GM21723 (cell line): Measurements from ENCODE around the gene MCEE.
A peak's percentile ranks its signal among the peaks of the same experiment; 100 is the strongest.
"Not testable (repeated sequence)": the region's sequence is repeated elsewhere in the genome, so short reads cannot be mapped to it uniquely, and the experiment has no call there.

ENCODE experiments used
- ATAC-seq: cut with Tn5 transposase; IDR thresholded peaks from one replicate; pipeline ENCODE4 v1.9.1; 2021; ENCODE audit warnings: mild to moderate bottlenecking, moderate library complexity; ENCODE audit not compliant: unreplicated experiment

Gene MCEE

DNA sequence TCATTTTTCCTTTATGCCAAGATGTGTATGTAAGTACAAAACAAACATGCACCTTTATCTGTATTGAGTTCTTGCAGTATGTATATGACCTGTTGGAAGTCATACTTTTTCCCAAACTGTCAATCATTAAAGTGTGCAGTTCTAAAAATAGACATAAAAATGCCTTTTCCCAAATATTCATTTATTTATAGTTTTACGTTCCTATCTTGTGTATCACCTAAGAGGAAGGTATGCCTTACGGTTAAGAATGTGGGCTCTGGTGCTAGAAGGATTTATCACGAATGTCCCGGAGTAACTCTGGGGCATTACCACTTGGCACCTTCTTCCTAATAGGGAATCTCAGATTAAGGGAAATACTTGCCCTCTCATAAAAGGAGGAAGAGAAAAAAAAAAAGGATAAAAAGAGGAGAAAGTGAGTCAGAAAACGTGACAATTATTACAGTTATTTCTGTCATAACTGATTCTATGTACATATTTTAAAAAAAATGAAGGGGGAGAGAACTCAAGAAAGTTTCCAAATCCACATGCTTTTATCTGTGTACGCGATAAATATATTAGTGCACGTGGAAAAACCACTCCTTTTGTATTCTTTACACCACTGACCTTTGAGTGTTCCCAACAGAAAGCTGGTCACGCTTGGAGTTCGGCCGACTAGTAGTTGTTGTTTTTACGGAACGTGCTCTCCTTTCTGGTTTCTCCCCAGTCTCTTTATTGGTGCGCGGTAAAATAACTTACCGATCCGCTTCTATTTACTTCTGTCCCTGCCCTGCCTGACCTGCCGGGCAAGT, 721 bp downstream of the MCEE start:
- ATAC-seq = no peak

DNA sequence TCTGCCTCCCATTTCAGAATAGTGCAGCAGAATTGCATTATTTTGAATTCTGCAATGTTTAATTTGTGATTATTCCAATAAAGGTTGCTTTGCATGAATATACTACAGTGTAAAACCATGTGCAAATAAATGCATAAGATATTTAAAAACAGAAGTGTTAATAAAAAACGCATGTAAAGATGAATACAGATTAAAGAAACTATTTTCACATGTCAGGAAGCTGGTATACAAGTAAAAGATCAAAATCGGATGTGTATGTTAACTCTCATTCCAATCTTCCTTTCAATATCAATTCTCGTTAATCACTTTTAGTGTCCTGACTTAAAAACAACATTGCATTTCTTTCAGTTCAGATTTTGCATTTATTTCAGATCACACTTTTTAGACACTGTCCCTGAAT, 3.1 kb downstream of the MCEE start:
- ATAC-seq = no peak

DNA sequence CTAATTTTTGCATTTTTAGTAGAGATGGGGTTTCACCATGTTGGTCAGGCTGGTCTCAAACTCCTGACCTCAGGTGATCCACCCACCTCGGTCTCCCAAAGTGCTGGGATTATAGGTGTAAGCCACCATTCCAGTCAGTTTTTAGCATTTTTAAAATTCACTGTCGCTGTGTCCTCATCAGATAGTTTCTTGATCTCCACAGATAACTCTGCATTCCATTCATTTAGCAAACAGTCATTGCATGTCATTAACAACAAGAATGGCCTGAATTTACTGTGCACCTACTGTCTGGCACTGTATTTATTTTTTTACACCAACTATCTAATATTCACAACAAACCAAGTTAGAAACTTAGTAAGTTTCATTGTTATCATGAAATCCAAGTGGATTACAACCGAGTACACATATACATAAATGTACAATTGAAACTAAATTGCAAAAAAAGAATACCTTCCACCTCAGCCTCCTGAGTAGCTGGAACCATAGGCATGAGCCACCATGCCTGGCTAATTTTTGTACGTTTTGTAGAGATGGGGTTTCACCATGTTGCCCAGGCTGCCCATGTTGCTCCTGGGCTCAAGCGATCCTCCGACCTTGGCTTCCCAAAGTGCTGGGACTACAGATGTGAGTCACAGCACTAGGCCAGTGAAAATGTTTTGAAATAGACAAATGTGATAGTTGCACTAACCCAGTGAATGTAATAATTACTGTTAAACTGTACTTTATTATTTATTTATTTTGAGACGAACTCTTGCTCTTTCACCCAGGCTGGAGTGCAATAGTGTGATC, 4.3 kb downstream of the MCEE start:
- no peak for ATAC-seq

DNA sequence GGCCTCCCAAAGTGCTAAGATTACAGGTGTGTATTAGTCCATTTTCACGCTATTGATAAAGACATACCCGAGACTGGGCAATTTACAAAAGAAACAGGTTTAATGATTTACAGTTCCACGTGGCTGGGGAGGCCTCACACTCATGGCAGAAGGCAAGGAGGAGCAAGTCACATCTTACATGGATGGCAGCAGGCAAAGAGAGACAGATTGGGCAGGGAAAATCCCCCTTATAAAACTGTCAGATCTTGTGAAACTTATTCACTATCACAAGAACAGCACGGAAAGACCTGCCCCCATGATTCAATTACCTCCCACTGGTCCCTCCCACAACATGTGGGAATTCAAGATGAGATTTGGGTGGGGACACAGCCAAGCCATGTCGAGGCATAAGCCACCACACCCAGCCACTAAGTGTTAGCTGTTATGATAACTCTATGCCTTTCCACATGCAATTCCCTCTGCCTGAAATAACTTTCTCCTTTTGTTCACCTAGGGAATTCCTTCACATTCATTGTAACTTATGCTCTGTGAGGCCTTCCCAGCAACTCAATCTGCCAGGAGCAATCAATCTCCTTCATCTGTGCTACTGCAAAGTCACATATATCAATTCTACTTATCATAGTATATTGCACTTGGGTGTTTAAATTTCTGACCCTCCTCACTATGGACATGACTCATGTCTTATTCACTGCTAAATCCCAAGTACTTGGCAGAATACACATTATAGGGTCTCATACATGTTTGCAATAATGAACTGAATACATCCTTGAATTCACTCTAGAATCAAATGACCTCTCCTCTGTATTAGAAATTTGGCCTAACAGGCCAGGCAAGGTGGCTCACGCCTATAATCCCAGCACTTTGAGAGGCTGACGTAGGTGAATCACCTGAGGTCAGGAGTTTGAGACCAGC, 7.4 kb downstream of the MCEE start:
- ATAC-seq = no peak

DNA sequence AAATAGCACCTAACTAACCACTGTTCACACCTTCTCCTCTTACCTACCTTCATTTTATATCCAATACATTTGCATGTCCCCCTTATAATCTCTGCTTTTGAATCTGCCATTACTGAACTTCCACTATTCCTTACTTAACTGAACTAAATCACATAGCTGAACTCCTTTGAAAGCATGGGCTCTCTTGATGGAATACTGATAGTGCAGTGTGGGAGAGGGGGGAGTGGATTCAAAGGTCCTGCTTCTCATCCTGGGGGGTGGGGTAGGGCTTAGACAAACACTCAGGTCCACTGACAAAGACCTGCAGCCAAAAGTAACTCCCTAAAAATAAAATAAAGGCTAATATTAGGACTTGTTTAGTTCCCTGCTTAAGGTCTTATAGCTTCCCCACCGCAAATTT, 8.6 kb downstream of the MCEE start:
- no peak for ATAC-seq

DNA sequence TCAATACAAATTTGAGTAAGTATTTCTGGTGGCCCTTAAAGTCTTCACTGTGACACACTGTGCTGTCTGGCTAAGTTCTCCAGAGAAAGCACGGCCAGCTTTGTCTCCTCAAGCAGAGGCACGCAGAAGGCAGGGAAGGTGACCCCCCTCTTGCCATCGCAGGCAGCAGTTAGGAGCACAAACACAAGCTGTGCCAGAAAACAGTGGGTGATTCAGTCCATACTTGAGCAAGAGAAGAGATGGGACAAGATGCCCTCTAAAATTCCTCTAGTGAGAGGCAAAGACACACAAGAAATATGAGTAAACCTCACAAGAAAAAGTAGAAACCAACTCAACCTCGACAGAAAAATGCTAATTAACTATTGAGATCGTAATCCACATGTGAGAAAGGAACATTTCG, 9.8 kb downstream of the MCEE start:
- no peak for ATAC-seq

DNA sequence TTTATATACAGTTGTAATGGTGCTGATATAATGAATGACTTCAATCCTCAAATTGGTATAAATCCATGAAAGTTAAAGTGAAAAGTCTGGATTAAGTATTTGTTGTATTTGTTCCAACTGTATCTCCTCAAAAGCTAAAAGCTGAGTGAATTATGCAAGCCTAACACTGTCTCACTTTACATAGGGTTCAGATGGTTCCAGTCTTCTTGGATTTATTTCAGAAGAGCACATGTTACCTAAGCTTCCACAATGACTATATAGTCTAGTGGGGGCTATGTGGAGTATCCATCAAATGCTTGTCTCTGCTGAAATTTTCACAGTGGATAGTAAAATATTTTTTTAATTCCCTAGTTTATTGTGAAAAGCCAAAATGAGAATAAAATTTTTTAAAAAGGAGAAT, 13.0 kb downstream of the MCEE start:
- ATAC-seq = no peak

DNA sequence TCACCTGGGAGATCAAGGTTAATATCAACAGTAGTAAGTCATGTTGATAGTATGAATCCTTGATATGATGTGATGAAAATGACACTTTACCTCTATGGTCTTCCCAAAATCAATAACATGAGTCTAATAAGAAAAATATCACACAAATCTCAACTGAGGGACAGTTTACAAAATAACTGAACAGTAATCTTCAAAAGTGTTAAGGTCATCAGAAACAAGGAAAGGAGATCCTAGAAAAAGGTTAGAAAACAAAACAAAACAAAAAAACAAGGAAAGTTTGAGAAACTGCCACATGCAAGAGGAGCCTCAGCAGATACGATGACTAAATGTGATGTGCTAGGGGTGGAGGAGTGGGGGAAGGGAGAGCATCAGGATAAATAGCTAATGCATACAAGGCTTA, 16.2 kb downstream of the MCEE start:
- no peak for ATAC-seq

DNA sequence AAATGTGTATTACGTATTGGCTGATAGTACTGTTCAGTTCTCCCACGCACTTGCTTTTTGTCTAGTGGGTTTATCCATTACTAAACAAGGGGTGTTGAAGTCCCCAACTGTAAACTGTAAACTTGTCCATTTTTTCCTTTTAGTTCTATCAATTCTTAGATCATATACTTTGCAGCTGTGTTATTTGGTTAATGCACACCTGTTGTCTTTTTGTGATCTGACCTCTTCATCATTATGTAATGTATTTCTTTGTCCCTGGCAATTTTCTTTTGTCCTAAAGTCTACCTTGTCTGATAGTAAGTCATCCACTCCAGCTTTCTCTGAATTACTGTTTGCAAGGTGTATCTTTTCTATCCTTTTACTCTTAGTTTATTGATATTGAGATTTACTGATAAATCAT, 21.9 kb downstream of the MCEE start:
- ATAC-seq = no peak

DNA sequence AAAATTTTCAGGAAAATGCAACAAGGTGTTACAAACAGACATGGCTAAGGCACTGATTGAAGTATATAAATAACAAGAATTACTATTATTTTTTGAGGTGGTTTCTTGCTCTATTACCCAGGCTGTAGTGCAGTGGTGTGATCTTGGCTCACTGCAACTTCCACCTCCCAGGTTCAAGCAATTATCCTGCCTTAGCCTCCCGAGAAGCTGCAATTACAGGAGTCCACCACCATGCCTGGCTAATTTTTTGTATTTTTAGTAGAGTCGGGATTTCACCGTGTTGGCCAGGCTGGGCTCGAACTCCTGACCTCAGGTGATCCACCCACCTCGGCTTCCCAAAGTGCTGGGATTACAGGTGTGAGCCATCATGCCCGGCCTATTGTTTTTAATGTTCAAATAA, 23.6 kb downstream of the MCEE start:
- ATAC-seq = not testable (repeated sequence)

DNA sequence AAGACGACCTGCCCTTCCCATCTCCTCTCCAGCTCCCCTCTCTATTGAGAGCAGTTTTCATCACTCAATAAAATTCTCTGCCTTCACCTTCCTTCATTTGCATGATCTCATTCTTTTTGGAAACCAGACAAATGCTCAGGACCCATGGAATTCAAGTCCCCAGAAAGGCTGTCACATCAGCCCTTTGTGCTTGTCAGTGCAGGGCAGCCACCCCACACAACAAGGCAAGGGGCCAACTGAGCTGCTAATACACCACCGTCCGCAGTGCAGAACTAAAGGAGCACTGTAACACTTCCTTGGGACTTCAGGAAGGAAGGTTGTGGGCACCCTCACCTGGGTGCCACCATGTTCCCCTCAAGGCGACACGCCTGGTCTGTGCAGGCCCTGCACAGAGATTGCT, 26.2 kb downstream of the MCEE start:
- ATAC-seq = no peak

DNA sequence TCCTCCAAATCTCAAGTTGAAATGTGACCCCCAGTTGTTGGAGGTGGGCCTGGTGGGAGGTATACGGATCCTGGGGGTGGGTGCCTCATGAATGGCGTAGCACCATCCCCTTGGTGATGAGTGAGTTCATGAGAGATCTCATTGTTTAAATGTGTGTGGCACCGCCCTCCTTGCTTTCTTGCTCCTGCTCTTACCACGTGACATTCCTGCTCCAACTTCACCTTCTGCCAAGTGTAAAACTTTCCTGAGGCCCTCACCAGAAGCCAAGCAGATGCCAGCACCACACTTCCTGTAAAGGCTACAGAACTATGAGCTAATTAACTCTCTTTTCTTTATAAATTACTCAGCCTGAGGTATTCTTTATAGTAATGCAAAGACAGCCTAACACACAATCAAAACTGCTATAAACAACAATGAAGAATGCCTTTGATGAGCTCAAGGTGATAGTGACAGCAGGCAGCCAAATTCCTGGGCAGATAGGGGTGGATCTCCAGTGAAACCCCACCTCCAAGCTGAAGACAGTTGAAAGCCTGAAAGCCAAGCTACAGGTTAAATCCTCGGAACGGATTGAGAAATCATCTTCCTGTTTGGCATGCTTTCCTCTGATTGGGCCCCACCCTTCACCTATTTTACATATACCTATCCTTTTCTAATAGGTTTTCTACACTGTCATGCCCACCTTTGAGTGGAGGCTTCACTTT, 26.9 kb downstream of the MCEE start:
- no peak for ATAC-seq

DNA sequence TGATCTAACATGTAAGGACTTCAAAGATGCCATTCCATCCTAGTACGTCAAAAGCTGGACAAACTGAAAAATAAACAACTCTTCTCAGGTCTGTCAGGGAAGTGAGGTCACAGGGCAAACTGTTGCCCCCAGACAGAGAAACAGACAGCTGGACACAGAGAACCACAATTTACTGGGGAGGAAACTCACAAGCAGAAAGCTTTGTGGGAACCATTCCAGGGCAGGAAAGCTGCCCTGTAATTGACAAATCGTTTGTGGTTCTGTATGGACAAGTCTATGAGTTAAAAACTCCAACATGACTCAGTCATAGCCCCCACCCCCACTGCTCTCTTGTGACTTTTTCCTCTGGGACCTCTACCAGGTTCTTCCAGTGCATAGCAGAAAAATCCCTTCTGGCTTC, 28.4 kb downstream of the MCEE start:
- no peak for ATAC-seq

DNA sequence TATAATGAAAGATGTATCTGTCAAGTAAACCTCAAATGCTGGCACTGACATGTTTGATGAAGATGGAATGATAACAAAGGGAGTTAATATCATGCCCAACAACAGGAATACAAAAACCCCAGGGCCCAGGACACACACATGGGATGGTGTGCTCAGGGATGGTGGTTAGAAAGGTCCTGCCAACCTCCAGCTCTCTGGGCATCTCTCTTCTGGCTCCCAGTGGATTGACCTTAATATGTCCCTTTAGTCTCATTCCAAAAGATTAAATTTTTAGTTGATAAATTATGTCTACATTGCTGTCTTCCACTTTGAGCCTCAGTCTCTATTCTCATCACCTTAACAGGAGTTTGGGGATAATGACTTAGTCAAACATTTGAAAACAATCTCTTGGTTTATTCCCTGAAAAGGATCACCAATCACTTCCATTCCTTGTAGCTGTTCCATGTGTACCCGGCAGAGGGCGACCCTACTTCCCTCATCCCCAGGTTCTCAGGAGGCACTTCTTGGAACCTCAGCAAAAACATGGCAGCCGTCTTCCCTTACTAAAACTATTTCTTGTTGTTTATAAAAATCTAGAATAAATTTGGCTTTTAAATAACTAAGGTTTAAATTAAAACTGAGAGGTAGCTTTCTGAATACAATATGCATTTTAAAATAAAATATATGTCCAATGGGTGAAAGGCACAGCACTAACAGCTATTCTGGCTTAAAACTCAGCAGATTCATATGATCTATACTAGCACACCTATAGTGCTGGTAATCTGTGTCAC, 29.6 kb downstream of the MCEE start:
- peak; percentile 61 for ATAC-seq

DNA sequence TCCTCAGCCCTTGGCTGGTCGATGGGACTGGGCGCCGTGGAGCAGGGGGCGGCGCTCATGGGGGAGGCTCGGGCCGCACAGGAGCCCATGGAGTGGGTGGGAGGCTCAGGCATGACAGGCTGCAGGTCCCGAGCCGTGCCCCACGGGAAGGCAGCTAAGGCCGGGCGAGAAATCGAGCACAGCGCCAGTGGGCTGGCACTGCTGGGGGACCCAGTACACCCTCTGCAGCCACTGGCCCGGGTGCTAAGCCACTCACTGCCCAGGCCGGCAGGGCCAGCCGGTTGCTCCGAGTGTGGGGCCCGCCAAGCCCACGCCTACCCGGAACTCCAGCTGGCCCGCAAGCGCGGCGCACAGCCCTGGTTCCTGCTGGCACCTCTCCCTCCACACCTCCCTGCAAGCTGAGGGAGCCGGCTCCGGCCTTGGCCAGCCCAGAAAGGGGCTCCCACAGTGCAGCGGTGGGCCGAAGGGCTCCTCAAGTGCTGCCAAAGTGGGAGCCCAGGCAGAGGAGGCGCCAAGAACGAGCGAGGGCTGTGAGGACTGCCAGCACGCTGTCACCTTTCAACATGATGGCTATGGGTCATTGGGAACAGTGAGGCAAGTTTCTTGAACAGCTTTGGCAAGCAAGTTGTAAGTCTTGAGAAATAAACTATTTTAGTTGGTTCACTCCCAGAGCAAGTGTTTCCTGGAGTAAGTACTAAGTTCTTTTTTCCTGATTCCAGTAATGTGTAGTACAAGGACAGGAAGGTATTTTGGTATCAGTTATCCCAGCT, 37.4 kb downstream of the MCEE start:
- not testable (repeated sequence) for ATAC-seq

DNA sequence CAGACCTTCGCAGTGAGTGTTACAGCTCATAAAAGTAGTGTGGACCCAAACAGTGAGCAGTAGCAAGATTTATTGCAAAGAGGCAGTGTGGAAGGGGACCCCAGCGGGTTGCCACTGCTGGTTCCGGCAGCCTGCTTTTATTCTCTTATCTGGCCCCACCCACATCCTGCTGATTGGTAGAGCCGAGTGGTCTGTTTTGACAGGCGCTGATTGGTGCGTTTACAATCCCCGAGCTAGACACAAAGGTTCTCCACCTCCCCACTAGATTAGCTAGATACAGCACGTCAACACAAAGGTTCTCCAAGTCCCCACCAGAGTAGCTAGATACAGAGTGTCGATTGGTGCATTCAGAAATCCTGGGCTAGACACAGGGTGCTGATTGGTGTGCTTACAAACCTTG, 38.2 kb downstream of the MCEE start:
- ATAC-seq = not testable (repeated sequence)

DNA sequence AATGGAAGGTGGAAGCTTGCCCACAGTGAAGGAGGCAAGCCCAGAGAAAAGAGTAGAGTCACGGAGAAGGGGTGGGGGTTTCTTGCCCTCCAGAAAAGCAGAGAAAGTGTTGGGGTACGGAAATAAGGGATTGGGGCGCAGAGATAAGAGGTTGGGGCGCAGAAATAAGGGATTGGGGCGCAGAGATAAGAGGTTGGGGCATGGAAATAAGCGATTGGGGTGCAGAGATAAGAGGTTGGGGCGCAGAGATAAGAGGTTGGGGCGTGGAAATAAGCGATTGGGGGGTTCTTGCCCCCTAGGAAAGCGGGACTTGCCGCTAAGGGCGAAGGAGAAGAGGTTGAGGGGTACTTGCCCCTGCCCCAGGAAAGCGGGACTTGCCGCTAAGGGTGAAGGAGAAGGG, 40.6 kb downstream of the MCEE start:
- ATAC-seq = not testable (repeated sequence)

DNA sequence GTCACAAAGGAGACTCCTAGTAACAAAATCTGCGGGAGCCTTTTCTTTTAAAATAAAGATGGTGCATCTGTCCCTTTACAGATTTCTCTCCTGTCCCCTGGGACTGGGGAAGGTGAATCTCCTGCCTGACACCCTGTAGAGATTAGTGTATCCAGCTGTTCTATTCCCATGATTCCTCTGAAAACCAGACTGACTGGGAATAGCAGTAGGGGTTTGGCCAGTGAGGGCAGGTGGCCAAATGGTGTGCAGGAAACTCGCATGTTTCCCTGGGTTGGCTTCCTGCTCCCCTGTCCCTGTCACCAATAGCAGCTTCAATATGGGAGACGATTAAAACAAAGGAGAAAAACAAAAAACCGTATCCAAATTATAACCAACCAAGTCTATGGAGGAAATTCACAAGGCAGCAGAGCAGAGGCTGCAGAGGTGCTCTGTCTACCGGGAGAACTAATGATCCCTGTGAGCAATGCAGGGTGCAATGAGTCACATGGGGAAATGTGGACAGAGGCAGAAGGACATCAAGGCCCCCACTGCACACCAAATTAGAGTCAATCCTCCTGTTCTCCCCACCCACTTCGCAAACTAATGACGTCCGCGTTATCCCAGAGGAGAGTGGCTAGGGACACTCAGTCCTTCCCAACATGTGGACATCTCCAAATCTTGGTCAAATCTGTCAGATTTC, 44.6 kb downstream of the MCEE start:
- ATAC-seq = not testable (repeated sequence)
